Left lung (tissue), 10 donors: ENCODE measurements around the gene PDE6C. TPM values are rescaled to one million over a fixed set of nuclear protein-coding genes. Genes with fewer than 3 reads are reported as not detected.
A peak's percentile ranks its signal among the peaks of the same experiment; 100 is the strongest.

Experiments used
- ATAC-seq: fragments of 200-7000 bp; cut with Tn5 transposase; one replicate; pipeline ENCODE4 v1.9.1; 2020; ENCODE audit warnings: moderate library complexity
- DNase-seq, 4 donors: peaks; one replicate each; pipeline ENCODE4 v3.0.0-alpha.2; 2013 to 2020
- H3K27ac ChIP-seq, 2 donors: fragments of 200-600 bp; sonication (generic) in 1 of 2; one replicate each; pipeline versions ENCODE4 v1.5.0 to v1.8.0; 2020 to 2021
- H3K27me3 ChIP-seq, 2 donors: fragments of 200-600 bp; sonication (generic) in 1 of 2; one replicate each; pipeline versions ENCODE4 v1.5.0 to v1.8.0; 2020 to 2021
- H3K36me3 ChIP-seq, 2 donors: fragments of 200-600 bp; sonication (generic) in 1 of 2; one replicate each; pipeline versions ENCODE4 v1.5.0 to v1.8.0; 2020 to 2021
- H3K4me1 ChIP-seq, 2 donors: fragments of 200-600 bp; one replicate each; pipeline ENCODE4 v1.8.0; 2021
- H3K4me3 ChIP-seq, 2 donors: fragments of 200-600 bp; sonication (generic) in 1 of 2; one replicate each; pipeline versions ENCODE4 v1.5.0 to v1.8.0; 2020 to 2021; ENCODE audit warnings: mild to moderate bottlenecking in 1 of 2
- H3K9me3 ChIP-seq, 2 donors: fragments of 200-600 bp; sonication (generic) in 1 of 2; one replicate each; pipeline versions ENCODE4 v1.5.0 to v1.8.0; 2020 to 2021
- intact Hi-C, 2 donors: fragments of 100-400 bp; cut with DNase I; formaldehyde crosslinking; loops; one replicate each; pipeline versions ENCODE4 v1.11.2 to v1.14.2; 2022
- polyA plus RNA-seq, 6 donors: library from polyadenylated mRNA; unstranded; fragments of 120-200 nt; gene quantifications; one replicate each; pipeline ENCODE4 v1.2.1, GENCODE V29; 2013; ENCODE audit not compliant: insufficient read length in 6 of 6
- total RNA-seq, 2 donors: library from RNA; stranded (reverse); fragmentation: NEBNext Ultra II Directional; extraction: Animal tissue kit (Norgen Biotek cat#: 25700); gene quantifications; one replicate each; pipeline ENCODE4 v1.2.1, GENCODE V29; 2021
- TF ChIP-seq, protein P1 (sequence below), 2 donors: fragments of 200-600 bp; sonication (generic) in 1 of 2; IDR thresholded peaks; one replicate each; pipeline versions ENCODE4 v1.5.0 to v1.8.0; 2021; ENCODE audit warnings: antibody characterized with exemption in 2 of 2
- donor health status: DM: no; HTN: yes; CAD: no.
- donor health status: DM: no; HTN: no; CAD: no.

PDE6C gene
- total and polyA plus RNA-seq, 8 donors, result 1.3 to 1.9 (median 1.6) TPM; not detected in 2

DNA sequence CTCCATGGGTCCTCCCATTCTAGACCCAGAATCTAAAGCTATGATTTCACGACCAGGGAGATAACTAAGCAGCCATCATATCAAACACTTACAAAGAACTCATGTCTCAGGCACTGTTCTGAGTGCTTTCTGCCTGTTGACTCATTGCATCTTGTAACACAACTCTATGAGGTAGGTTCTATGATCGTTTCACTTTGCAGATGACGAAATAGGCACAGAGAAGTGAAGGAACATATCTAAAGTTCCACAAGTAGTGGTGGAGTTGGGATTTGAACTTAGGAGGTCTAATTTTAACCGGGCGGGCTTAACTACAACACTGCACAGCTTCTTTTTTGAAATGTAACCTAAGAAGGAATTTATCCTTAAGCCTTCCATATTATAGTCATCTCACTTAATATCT is 14.2 kb upstream of the PDE6C start:
- DNase-seq, result no peak
- Histone ChIP-seq H3K4me3 (no peak overlapping the region), H3K36me3 (no peaks in the 10 kb centered on the region), H3K27ac (no peak overlapping the region), H3K27me3 (peaks cover 26 to 43% of the 10 kb centered on the region in 2 donors), H3K9me3 (no peaks in the 10 kb centered on the region), H3K4me1 (peaks cover 6 to 16% of the 10 kb centered on the region in 2 donors)
- no peak for ATAC-seq
- intact Hi-C loops, result no loop called here
- TF ChIP-seq, protein P1, sequence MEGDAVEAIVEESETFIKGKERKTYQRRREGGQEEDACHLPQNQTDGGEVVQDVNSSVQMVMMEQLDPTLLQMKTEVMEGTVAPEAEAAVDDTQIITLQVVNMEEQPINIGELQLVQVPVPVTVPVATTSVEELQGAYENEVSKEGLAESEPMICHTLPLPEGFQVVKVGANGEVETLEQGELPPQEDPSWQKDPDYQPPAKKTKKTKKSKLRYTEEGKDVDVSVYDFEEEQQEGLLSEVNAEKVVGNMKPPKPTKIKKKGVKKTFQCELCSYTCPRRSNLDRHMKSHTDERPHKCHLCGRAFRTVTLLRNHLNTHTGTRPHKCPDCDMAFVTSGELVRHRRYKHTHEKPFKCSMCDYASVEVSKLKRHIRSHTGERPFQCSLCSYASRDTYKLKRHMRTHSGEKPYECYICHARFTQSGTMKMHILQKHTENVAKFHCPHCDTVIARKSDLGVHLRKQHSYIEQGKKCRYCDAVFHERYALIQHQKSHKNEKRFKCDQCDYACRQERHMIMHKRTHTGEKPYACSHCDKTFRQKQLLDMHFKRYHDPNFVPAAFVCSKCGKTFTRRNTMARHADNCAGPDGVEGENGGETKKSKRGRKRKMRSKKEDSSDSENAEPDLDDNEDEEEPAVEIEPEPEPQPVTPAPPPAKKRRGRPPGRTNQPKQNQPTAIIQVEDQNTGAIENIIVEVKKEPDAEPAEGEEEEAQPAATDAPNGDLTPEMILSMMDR (IDR thresholded peaks at IDR 0.05), result no peak

DNA sequence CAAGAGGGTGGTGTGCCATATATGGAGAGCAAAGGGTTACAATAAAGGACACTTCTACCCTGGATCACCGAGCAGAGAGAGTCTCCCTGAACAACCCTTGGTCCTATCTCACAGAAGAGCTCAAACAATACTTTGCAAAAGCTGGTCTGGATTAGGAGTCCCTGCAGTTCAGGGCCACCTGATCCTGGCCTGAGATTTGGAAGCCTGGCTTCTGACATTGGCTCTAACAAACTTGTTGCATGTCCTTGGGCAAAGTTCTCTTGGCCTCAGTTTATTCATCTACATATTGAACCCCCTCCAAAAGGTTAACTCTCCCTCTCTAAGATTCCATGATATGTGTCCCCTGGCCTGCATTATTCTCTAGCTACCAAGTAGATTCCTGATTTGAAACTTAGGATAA is 13.0 kb upstream of the PDE6C start:
- H3K27me3 ChIP-seq, result peaks cover 35 to 55% of the 10 kb centered on the region in 2 donors
- H3K9me3 ChIP-seq, result no peaks in the 10 kb centered on the region
- H3K27ac ChIP-seq, result no peak overlapping the region
- intact Hi-C loops, result no loop called here
- TF ChIP-seq, protein P1 (IDR thresholded peaks at IDR 0.05), result no peak
- ATAC-seq (no peak), DNase-seq (no peak)
- peaks cover 6 to 16% of the 10 kb centered on the region in 2 donors for H3K4me1 ChIP-seq
- no peaks in the 10 kb centered on the region for H3K36me3 ChIP-seq
- no peak overlapping the region for H3K4me3 ChIP-seq

DNA sequence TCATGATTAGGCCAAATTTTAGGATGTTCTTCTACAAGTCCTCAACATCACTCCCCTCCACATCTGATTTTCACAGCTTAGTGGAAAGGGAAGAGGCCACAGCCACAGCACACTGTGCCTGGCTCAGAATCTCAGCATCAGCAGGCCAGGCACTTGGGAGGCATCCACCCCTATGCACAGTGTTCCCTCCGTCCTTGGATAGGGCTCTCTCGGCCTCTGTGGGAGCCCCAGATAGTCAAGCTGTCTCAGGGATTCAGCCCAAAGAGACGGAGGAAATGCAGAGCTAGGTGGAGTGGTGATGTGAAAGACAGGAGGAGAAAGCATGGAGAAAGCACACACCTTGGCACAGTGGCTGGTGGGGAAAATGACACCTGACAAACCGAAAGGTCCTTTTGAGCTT is 12.6 kb upstream of the PDE6C start:
- ATAC-seq, result no peak
- intact Hi-C loops, result no loop called here

DNA sequence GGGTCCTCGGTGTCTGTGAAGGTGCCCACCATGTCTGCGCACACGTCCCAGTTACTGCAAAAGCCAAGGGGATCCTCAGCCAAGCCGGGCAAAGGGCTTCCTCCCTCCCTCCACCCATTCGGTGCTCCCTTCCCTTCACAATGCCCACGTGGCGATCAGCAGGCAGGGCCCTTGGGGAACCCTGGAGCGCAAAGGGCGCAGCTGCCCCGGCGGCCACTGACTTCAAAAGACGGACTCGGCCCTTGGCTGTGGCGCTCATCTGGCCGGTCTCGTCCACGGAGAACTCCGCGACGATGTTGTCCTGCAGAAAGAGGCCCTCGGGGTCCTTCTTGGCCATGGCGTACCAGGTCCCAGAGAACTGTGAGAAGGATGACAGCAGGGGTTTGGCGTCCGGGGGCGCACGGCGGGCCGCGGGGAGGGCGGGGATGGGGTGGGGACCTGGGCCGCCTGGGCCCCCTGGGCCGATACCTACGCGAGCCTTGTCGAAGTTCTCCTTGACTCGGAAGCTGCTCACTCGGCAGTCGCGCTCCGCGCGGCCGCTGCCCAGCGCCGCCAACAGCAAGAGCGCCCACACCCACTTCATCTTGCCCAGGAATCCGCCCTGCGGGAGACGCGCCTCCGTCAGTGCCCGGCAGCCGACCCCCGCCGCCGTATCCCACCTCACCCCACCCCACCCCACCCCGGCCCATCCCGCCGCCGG is 11.7 kb upstream of the PDE6C start:
- H3K9me3 ChIP-seq, result no peaks in the 10 kb centered on the region
- intact Hi-C loops, result no loop called here
- peak in 1 of 4 donors; percentile 64 for DNase-seq
- peak; percentile 77 for ATAC-seq
- no peak overlapping the region for H3K27ac ChIP-seq
- H3K36me3 ChIP-seq, result no peaks in the 10 kb centered on the region
- peaks cover 6 to 16% of the 10 kb centered on the region in 2 donors for H3K4me1 ChIP-seq
- H3K4me3 ChIP-seq, result peak overlapping the region; percentile 19 to 31
- TF ChIP-seq, protein P1 (IDR thresholded peaks at IDR 0.05), result no peak
- peaks cover 38 to 68% of the 10 kb centered on the region in 2 donors for H3K27me3 ChIP-seq

More for the DNA sequence above, 12.6 kb upstream of the PDE6C start:
- TF ChIP-seq, protein P1 (IDR thresholded peaks at IDR 0.05), result no peak
- Histone ChIP-seq H3K36me3 (no peaks in the 10 kb centered on the region), H3K27me3 (peaks cover 38 to 60% of the 10 kb centered on the region in 2 donors), H3K27ac (no peak overlapping the region), H3K9me3 (no peaks in the 10 kb centered on the region), H3K4me3 (no peak overlapping the region), H3K4me1 (peaks cover 6 to 16% of the 10 kb centered on the region in 2 donors)
- no peak for DNase-seq

DNA sequence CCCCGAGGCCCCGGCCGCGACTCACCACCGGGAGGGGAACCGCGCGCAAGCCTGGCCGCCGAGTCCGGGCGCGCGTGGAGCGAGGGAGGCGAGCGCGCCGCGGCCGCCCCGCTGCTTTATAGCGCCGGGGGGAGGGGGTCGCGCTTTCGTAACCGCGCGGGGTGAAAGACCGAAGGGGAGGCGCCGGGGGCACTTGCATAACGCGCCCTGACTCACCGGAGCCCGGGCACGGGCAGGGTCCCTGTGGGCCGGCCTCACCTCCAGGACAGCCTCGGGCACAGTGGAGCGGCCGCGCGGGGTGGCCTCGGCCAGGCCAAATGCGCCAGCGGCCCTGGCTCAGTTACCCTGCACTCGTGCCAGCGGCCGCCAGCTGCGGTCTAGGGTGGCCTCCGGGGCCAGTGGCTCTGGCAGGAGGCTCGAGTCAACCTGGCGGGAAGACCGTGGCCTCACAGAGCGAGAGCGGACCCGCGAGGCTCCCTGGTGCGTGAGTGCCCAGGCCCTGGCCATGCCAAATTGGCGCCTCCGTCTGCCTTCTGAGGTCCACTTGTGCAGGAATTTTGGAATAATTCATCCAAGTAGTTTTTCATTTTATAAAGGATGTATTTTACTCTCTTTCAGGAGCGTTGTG is 11.1 kb upstream of the PDE6C start, which contains the start of gene RBP4:
TSS of gene RBP4 (minus strand) at position 90 of the 628 bp plus-strand sequence. CDS start 207 bp downstream, outside the sequence.
- peaks cover 6 to 16% of the 10 kb centered on the region in 2 donors for H3K4me1 ChIP-seq
- H3K4me3 ChIP-seq, result peak within 1 kb of the TSS; percentile 19 to 31
- peaks cover 38 to 68% of the 10 kb centered on the region in 2 donors for H3K27me3 ChIP-seq
- no peak within 1 kb of the TSS for H3K27ac ChIP-seq
- H3K9me3 ChIP-seq, result no peaks in the 10 kb centered on the region
- DNase-seq, result peak in 2 of 4 donors; percentile 10 to 78
- intact Hi-C loops, result no loop called here
- TF ChIP-seq, protein P1 (IDR thresholded peaks at IDR 0.05), result no peak
- ATAC-seq, result peak; percentile 49
- H3K36me3 ChIP-seq, result no peaks in the 10 kb centered on the region
